ENCODE data around the gene MCM9.
"Not testable (repeated sequence)": the region's sequence is repeated elsewhere in the genome, so short reads cannot be mapped to it uniquely, and the experiment has no call there.

The MCM9 gene

DNA sequence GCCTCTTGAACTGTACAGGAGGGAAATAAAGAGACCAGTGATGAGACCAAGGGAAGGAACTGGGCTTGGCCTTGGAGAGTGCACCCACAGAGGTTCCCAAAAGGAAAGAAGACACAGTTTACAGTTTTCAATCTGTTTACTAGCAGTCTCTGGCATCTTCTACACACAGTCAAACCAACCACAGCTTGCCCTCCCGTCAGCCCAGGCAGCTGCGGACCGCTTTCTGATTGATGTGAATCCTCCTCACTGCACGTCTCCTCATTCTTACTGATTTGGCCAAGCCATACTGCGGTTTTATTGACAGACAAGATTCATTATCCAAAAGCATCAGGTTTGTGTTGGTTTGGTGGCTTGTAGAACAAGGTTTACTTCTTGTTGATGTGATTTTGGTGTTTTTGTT is 145.5 kb downstream of the MCM9 start:
- no peak for DNase-seq

DNA sequence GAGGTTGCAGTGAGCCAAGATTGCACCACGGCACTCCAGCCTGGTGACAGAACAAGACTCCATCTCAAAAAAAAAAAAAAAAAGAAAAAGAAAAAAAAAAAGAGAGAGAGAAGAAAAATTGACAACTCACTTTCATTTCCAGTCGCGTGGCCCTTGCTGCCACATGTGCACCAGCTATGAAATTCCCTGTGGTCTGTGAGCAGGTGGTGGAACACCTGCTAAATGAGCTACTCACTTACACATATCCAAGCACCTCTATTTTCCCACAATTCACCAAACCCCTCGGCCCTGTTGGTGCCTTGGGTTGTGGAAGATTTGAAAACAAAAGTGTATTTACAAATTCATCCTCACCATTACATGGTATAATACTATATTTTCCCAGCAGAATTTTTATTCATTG is 146.3 kb downstream of the MCM9 start:
- DNase-seq = no peak

DNA sequence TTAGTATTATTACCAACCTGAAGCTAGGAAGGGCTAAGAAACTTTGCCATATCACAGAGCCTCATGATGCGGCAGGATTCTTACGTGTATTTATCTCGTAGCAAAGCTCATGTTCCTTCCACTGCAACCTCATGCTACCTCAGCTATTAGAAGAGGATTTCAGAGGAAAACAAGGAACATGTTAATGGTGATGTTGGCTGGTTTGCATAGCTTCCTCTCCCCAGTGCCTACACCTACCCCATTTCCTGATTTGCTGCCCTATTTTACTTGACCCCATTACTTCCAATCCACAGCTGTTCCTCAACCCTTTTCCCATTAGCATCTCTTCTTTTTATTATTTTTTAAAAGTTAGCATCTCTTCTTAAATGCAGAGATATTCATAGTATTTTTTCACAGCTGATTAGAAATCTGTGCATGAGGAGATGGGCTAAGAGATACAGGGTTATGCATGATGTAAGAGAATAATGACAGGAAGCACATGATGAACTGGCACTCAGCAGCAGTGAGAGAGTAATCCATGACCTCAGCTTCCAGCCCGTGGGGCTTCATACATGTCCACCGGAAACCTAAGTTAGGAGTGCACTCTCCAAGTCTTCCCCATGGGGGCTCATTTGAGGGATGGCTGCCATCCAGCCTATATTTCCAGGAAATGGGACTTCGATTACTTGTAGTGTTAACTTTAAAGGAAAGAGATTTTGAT is 147.1 kb downstream of the MCM9 start:
- DNase-seq = no peak

DNA sequence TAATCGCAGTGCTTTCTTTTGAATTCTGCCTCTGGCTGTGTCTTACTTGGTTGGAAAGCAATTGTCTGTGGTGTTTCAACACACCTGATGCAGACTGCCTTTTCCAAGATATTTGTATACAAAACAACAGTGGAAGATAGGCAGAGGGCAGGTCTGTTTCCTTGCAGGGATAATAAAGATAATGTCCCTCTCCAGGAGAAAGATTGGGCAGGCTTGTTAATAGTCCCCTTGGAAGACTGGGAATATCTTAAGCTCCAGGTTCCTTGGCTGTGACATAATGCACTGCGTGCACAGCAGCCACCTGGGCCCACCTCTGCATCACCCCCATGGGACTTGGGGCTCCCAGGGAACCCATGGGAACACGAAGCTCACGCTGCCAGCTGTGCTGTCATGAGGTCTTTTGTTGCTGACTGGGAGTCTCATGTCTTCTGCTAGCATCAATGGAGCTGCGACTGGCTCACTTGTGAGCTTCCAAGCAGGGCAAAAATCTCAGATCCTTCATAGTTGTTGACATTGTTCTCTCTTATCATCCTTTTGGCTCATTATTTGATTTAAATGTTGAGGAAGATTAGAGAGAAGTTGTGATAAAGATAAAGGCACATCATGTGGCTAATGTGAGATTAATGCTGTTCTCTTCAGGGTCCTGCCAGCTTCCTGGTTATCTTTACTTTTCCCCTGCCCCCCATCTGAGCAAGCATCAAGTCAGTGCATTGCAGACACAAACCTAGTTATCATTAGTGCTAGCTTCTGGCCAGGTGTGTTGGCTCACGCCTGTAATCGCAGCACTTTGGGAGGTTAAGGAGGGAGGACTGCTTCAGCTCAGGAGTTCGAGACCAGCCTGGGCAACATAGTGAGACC is 148.1 kb downstream of the MCM9 start:
- DNase-seq = no peak

DNA sequence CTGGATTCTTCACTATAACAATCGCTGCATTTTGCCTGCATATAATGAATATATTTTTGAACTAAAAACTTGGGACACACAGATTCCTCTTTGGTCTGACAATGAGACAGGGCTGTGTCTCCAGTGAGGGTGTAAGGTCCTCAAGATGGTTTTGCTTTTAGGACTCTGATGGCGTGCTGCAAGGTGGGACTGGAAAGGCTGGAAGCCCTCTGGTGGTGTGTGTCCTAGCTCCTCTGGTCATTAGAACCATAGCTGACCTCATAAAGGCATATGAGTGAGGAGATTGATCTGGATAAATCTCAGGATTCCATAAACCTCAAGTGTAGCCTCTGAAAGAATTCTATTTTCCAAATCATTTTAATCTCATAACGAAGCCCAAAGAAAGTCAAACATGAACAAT is 149.4 kb downstream of the MCM9 start:
- DNase-seq = no peak

DNA sequence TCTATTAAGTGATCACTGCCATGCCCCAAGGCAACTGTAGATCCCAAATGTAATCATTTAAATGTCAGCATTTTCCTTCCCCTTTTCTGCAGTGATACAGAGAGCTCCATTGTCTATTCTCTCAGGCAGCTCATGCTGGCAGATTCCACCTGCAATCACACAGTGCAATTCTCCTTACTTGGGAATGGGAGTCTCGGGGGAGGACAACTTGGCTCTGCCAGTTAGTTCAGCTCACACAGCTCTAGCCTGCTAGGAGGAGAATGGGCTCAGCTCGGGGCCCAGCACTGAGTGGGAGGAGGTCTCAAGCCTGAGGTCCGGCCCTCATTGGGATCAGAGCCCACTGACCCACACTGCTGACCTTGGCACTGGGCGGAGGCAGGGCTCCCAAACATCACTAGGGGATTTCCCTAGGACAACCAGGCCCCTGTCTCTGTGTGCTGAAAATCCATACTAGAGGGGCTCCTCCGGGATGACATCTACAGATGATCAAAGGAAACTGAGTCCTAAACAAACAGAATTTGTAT is 150.3 kb downstream of the MCM9 start:
- DNase-seq = no peak

DNA sequence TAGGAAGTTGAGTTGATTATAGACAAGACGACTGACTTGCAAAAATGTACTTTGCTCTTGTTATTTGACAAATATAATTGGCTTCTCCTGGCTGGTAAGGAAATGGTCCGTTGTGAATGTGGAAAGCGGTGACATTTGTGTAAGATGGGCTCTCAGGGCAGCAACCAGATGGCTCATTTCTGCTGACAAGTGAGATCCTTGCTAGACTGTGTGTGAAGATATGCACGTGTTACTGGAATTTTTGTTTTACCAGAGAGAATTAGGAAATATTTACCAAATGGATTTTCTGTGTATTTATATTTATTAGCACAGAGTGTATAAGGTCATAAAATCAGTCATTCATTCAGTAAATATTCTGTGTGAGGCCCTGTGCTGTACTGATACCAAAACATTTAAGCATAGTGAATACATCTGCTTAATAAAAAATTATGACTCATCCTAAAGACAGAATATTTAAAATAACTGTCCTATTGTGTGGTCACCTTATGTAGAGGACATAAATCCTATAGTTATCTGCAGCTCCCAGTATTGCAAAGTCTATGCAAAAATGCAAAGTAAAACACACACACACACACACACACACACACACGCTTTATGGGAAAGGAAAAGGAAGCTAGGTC is 150.9 kb downstream of the MCM9 start:
- no peak for DNase-seq

DNA sequence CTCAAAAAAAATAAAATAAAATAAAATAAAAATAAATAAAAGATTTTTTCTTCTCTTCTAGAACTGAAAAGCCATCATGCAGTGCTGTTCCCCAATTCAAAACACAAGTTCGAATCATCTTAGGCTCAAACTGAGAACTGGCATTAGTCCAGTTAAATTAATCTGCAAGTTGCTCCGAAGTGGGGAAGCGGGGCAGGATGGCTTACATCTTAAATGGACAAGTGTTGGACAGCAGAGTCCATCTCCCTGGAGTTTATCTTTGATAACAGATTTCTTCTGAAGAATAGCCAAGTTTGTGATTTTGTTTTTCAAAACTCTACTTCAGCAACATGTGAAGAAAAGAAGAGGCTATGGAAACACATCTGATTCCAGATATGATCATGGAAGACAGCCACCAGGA is 152.3 kb downstream of the MCM9 start:
- DNase-seq = no peak

DNA sequence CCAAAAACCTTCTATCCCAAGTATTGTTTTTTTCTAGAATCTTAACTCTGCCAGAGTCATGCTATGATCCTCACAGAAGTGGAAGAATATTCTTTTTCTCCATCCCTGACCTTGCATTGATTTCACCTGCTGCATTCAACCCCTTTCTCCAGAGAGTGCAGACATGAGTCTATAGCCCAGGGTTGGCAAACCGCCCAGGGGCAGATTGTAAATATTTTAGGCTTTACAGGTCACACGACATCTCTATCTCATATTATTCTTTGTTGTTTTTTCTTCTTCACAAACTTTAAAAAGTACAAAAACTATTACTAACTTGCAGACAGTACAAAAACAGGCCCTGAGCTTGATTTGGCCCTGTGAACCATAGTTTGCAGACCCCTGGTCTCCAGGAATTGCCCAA is 153.1 kb downstream of the MCM9 start:
- DNase-seq = no peak

DNA sequence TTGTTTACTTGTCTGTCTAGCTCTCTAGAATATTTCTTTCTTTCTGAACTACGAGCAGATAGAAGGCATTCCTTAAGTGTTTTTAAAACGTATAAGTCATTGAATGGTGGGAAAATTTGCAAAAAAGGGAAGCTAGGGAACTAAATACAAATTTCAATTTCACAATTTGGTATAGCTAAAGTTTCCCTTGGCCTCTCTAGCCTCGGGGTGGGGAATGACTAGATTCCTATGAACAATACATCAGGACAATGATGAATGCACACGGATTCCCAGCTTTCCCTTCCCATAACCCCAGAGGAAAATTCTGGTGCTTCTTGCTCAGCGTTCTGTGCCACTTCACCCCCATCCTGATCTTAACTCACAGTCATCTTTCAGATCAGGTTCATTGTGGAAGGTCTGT is 154.3 kb downstream of the MCM9 start:
- DNase-seq = no peak

DNA sequence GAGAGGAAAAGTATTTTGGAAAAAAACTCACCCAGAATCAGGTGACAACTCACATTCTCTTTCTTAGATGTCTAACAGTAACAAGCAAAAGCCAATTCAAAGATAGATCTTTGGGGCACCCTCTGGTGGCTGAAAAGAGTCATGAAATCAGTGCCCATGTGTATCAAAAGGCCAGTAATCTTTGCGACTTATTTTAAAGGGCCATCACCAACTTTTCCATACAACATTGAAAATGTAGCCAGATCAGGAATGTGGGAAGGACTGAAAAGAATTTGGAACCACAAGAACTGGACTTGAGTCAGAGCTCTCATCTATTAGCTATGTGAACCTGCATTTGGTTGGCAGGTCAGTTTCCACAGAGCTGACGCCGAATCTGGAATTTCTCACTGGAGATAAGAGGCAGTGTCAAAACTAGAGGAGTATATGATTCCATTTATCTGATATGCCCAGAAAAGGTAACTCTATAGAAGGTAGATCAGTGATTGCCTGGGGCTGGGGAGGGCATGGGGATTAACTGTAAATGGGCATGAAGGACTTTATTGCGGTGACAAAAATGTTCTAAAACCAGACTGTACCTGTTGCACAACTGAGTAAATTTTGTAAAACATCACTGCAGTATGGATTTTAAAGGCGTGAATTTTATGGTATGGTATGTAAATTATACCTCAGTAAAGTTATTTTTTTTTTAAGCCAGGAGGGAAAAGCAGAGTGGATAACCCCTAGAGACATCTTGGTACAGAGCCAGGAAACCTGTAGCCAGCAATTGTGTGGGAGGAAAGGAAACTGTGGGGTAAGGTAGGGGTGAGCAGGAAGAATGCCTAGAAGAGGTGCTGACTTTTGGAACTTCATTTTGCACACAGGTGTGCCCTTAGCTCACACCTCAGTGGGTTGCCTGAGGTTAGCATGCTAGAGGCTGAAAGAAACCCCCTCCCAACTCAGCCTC is 158.1 kb downstream of the MCM9 start:
- DNase-seq = peak; percentile 61 to 76

DNA sequence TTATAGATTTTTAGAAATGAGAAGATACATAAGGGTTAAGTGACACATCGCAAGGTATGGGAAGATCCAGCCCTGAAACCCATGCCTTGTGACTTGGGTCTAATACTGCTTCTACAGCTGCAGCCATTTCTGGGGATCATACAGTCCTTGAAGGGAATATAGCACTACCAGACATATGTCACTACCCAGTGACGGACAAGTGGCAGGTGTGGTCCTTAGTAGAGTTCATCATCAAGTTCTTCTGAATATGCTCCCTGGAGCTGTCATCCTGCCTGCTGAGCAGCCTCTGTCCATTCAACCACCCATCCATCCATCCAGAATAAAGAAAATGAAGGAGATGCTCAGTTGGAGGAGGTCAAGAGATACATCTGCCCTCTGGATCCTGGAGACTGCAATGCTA is 159.6 kb downstream of the MCM9 start:
- DNase-seq = no peak

DNA sequence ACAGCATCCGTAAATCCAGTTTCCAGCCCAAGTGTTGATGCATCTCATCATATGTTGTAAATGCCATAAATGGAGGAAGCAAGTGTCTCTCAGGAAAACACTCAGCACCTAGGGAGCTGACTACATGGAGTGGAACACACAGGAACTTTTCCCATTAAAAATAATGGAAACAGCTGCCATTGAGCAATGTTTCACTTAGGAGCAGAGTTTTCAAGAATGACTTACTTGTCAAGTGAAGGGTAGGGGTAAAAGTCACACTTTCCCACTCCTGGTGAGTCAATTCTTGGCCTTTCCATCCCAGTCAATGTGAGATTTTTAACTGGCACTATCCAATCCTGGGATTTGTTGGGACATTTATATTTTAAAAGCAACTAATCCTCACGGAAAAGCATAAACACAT is 160.4 kb downstream of the MCM9 start:
- no peak for DNase-seq

DNA sequence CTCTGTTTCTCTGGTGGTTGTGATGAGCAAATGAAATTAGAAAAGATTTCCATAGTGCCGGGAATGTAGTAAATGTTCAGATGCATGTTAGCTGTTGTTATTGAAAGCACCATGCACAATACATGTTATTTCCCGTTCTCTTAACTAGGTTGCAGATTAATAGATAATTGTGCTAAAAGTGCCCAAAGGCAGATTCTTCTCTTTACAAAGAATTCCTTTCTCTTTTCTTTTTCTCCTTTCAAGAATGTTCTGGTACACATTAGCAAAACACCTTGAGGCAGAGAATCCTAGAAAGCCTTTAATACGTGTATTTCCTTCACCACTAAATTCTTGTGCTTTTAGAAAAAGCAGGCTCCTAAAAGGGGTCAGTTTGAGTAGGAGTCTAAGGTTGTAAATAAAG is 162.1 kb downstream of the MCM9 start:
- DNase-seq = no peak

DNA sequence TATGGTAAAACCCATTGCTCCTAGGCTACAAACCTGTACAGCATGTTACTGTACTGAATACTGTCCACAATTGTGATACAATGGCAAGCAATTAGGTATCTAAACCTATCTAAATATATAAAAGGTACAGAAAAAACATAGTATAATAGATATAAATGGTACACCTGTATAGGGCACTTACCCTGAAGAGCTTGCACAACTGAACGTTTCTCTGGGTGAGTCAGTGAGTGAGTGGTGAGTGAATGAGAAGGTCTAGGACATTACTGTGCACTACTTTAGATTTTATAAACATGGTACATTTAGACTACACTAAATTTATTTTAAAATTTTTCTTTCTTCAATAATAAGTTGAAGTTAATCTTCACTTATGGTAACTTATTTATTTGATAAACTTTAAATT is 163.7 kb downstream of the MCM9 start:
- no peak for DNase-seq

DNA sequence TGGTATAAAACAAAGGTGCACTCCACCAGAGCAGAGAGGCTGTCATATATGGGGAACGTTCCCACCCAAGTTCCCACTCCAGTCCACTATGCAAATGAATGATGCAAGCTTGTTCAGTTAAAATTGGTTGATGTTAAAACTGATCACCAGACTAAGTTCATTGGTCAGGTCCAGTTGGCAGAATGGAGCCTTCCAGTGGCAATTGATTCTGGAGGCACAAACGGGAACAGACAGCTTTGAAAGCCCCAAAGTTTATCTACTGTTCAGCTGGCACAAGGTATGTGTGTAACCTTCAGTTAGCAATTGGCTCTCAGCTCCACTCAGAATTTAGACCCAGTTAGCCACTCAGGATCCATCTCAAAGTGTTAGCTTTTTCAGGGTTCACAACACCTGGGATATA is 164.1 kb downstream of the MCM9 start:
- no peak for DNase-seq

DNA sequence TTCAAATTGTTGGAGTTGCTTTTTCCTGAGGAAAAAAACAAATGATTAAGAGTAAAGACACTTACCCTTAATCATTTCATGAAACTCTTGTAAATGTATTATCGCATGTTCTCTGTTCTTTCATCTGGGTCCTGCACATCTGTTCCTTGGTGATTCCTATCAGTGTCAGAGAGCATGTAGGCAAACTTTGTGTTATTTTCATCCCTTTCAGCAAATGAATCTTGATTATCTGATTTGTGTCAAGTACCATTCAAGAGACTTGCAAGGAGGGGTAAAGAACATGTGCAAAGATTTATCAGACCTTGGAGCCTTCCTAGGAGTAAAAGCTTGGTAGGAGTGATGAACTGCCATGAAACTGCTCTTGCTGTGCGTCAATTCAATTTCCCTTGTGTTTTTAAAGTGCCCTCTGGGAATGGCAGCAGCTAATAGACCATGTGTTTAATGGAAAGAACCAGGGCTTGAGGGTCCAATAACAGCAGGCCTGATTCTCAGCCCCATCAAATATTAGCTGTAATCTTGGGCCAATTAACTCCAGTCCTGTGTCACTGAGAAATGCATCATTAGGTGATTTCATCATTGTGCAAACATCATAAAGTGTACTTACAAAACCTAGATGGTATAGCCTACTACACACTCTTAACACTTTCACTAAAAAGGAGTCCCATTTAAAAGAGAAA is 164.7 kb downstream of the MCM9 start:
- no peak for DNase-seq

DNA sequence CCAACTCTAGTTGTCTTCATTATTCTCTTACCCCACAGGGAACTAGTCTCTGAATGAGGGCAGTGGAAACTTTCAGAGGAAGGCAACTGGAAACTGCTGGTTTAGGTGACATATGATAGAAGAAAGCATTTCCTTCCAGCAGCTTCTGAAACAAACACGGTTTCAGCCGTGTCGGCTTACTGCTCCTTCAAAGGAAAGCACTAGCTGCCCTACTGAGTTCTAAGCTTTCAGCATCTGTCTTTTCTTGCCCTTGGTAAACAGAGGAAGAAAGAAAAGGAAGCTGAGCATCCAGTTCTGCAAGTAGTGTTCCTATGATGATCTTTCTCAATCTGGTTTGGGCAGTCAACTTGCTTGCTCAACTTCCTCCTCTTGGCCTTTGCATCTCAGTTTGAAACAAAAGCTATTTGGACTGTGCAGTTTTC is 166.0 kb downstream of the MCM9 start:
- DNase-seq = no peak

DNA sequence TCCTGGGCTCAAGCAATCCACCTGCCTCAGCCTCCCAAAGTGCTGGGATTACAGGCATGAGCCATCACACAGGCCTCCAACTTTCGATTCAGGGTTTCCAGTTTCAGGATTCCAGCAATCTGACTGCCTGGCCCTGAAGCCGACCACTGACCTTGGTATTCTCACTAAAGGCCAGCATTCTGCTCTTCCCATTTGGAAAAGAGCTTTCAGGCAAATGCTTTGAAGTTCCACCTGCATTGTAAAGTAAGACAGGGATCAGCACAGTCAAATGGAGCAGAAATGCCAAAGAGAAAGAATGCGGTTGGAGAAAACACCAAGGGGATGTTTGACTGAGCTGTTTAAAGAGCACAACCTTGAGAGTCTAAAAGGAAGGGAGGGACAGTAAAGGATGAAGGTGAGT is 166.5 kb downstream of the MCM9 start:
- DNase-seq = no peak

DNA sequence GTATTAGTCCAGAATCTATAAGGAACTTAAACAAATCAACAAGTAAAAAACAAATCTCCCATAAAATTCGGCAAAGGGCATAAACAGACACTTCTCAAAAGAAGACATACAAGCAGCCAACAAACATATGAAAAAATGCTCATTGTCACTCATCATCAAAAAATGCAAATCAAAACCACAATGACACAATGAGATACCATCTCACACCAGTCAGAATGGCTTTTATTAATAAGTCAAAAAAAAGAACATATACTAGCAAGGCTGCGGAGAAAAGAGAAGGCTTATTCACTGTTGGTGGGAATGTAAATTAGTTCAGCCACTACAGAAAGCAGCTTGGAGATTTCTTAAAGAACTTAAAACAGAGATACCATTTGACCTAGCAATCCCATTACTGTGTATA is 169.6 kb downstream of the MCM9 start:
- DNase-seq = not testable (repeated sequence)

DNA sequence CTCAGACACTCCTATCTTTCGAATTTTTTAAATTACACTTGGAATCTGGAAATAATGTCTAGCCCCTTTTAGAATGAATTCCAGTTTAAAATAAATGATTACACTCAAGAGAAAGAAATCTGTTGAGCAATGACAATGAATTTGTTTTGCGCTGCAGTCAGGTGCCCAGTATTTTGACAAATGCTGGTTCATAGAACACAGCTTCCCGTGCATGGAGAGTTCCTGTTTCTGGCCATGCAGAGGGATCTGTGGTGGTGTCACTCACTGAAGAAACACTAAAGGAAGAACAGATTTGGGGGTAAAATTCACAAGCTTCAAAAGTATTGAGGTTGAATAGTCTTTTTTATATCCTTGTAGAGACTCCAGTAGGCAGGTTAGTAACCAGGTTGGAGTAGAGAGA is 170.2 kb downstream of the MCM9 start:
- DNase-seq = no peak

Measured in NCI-H446 (cell line).